ENCODE results near the gene SOX8.
A peak's percentile ranks its signal among the peaks of the same experiment; 100 is the strongest.

SOX8 gene

GRCh38 chr16:967546-968295 lies 13.8 kb upstream of the SOX8 start:
- peaks cover 22% of the 10 kb centered on the region for H3K27me3 ChIP-seq (ENCODE audit: insufficient read depth, low read length)
- no peak overlapping the region for H3K9ac ChIP-seq (ENCODE audit: low read depth, low read length)
- no peaks in the 10 kb centered on the region for H3K36me3 ChIP-seq (ENCODE audit: insufficient read depth, low read depth, low read length)
- no peak overlapping the region for H3K4me3 ChIP-seq (ENCODE audit: low read length)
- no peak overlapping the region for H3K27ac ChIP-seq (ENCODE audit: low read length)
- H3K9me3 ChIP-seq (ENCODE audit: insufficient read depth, low read depth, low read length) = no peaks in the 10 kb centered on the region; the same call in 1 of the 2 replicates
- no peaks in the 10 kb centered on the region; the same call in 1 of the 2 replicates for H3K4me1 ChIP-seq (ENCODE audit: insufficient read depth, low read length)

GRCh38 chr16:968620-969019 lies 12.9 kb upstream of the SOX8 start:
- Histone ChIP-seq H3K9me3 (ENCODE audit: insufficient read depth, low read depth, low read length) (no peaks in the 10 kb centered on the region; the same call in 1 of the 2 replicates), H3K9ac (ENCODE audit: low read depth, low read length) (no peak overlapping the region), H3K36me3 (ENCODE audit: insufficient read depth, low read depth, low read length) (no peaks in the 10 kb centered on the region), H3K27me3 (ENCODE audit: insufficient read depth, low read length) (peaks cover 22% of the 10 kb centered on the region), H3K4me3 (ENCODE audit: low read length) (no peak overlapping the region), H3K4me1 (ENCODE audit: insufficient read depth, low read length) (no peaks in the 10 kb centered on the region; the same call in 1 of the 2 replicates), H3K27ac (ENCODE audit: low read length) (no peak overlapping the region)

- H3K36me3 ChIP-seq (ENCODE audit: insufficient read depth, low read depth, low read length) = no peaks in the 10 kb centered on the region
- peak overlapping the region; percentile 73; the same call in 1 of the 2 replicates for H3K9ac ChIP-seq (ENCODE audit: low read depth, low read length)
- peak overlapping the region; percentile 80 for H3K4me3 ChIP-seq (ENCODE audit: low read length)
- H3K27me3 ChIP-seq (ENCODE audit: insufficient read depth, low read length) = peaks cover 22% of the 10 kb centered on the region
- H3K9me3 ChIP-seq (ENCODE audit: insufficient read depth, low read depth, low read length) = no peaks in the 10 kb centered on the region; the same call in 1 of the 2 replicates
- no peaks in the 10 kb centered on the region; the same call in 1 of the 2 replicates for H3K4me1 ChIP-seq (ENCODE audit: insufficient read depth, low read length)
- no peak overlapping the region for H3K27ac ChIP-seq (ENCODE audit: low read length)
Measured at GRCh38 chr16:969508-970385, 11.8 kb upstream of the SOX8 start.

- H3K27me3 ChIP-seq (ENCODE audit: insufficient read depth, low read length) = peaks cover 22% of the 10 kb centered on the region
- H3K4me3 ChIP-seq (ENCODE audit: low read length) = peak overlapping the region; percentile 80
- H3K27ac ChIP-seq (ENCODE audit: low read length) = no peak overlapping the region
- H3K4me1 ChIP-seq (ENCODE audit: insufficient read depth, low read length) = no peaks in the 10 kb centered on the region; the same call in 1 of the 2 replicates
- H3K36me3 ChIP-seq (ENCODE audit: insufficient read depth, low read depth, low read length) = no peaks in the 10 kb centered on the region
- H3K9ac ChIP-seq (ENCODE audit: low read depth, low read length) = peak overlapping the region; percentile 73; the same call in 1 of the 2 replicates
- H3K9me3 ChIP-seq (ENCODE audit: insufficient read depth, low read depth, low read length) = no peaks in the 10 kb centered on the region; the same call in 1 of the 2 replicates
Measured at GRCh38 chr16:970386-970765, 11.2 kb upstream of the SOX8 start.

- Histone ChIP-seq H3K4me3 (ENCODE audit: low read length) (peak within 1 kb of the TSS; percentile 80), H3K36me3 (ENCODE audit: insufficient read depth, low read depth, low read length) (no peaks in the 10 kb centered on the region), H3K27me3 (ENCODE audit: insufficient read depth, low read length) (peaks cover 22% of the 10 kb centered on the region), H3K9ac (ENCODE audit: low read depth, low read length) (peak within 1 kb of the TSS; percentile 73; the same call in 1 of the 2 replicates), H3K9me3 (ENCODE audit: insufficient read depth, low read depth, low read length) (no peaks in the 10 kb centered on the region), H3K4me1 (ENCODE audit: insufficient read depth, low read length) (no peaks in the 10 kb centered on the region; the same call in 1 of the 2 replicates), H3K27ac (ENCODE audit: low read length) (no peak within 1 kb of the TSS)
Measured at GRCh38 chr16:970766-971581, 10.6 kb upstream of the SOX8 start, which contains the start of gene LMF1. TSS of gene LMF1 (minus strand) at chr16:970984. CDS start at chr16:970980, 4 bp downstream.

- H3K27me3 ChIP-seq (ENCODE audit: insufficient read depth, low read length) = peaks cover 22% of the 10 kb centered on the region
- H3K4me3 ChIP-seq (ENCODE audit: low read length) = peak overlapping the region; percentile 61; the same call in 1 of the 2 replicates
- no peak overlapping the region for H3K9ac ChIP-seq (ENCODE audit: low read depth, low read length)
- H3K9me3 ChIP-seq (ENCODE audit: insufficient read depth, low read depth, low read length) = no peaks in the 10 kb centered on the region
- no peaks in the 10 kb centered on the region for H3K36me3 ChIP-seq (ENCODE audit: insufficient read depth, low read depth, low read length)
- no peak overlapping the region for H3K27ac ChIP-seq (ENCODE audit: low read length)
- no peaks in the 10 kb centered on the region; the same call in 1 of the 2 replicates for H3K4me1 ChIP-seq (ENCODE audit: insufficient read depth, low read length)
Measured at GRCh38 chr16:971582-971905, 10.0 kb upstream of the SOX8 start.

GRCh38 chr16:971981-972315 lies 9.6 kb upstream of the SOX8 start:
- peaks cover 22% of the 10 kb centered on the region for H3K27me3 ChIP-seq (ENCODE audit: insufficient read depth, low read length)

GRCh38 chr16:972316-973002 lies 9.1 kb upstream of the SOX8 start:
- no peaks in the 10 kb centered on the region; the same call in 1 of the 2 replicates for H3K4me1 ChIP-seq (ENCODE audit: insufficient read depth, low read length)
- no peaks in the 10 kb centered on the region for H3K36me3 ChIP-seq (ENCODE audit: insufficient read depth, low read depth, low read length)
- no peak overlapping the region for H3K4me3 ChIP-seq (ENCODE audit: low read length)
- peaks cover 22% of the 10 kb centered on the region for H3K27me3 ChIP-seq (ENCODE audit: insufficient read depth, low read length)
- no peaks in the 10 kb centered on the region for H3K9me3 ChIP-seq (ENCODE audit: insufficient read depth, low read depth, low read length)
- no peak overlapping the region for H3K9ac ChIP-seq (ENCODE audit: low read depth, low read length)
- no peak overlapping the region for H3K27ac ChIP-seq (ENCODE audit: low read length)

More at GRCh38 chr16:971981-972315, 9.6 kb upstream of the SOX8 start:
- Histone ChIP-seq H3K9ac (ENCODE audit: low read depth, low read length) (no peak overlapping the region), H3K4me1 (ENCODE audit: insufficient read depth, low read length) (no peaks in the 10 kb centered on the region; the same call in 1 of the 2 replicates), H3K36me3 (ENCODE audit: insufficient read depth, low read depth, low read length) (no peaks in the 10 kb centered on the region), H3K4me3 (ENCODE audit: low read length) (no peak overlapping the region), H3K27ac (ENCODE audit: low read length) (no peak overlapping the region), H3K9me3 (ENCODE audit: insufficient read depth, low read depth, low read length) (no peaks in the 10 kb centered on the region)

GRCh38 chr16:973366-973765 lies 8.2 kb upstream of the SOX8 start:
- no peak overlapping the region for H3K4me3 ChIP-seq (ENCODE audit: low read length)
- H3K9ac ChIP-seq (ENCODE audit: low read depth, low read length) = no peak overlapping the region
- no peaks in the 10 kb centered on the region for H3K36me3 ChIP-seq (ENCODE audit: insufficient read depth, low read depth, low read length)
- H3K9me3 ChIP-seq (ENCODE audit: insufficient read depth, low read depth, low read length) = no peaks in the 10 kb centered on the region
- H3K4me1 ChIP-seq (ENCODE audit: insufficient read depth, low read length) = no peaks in the 10 kb centered on the region; the same call in 1 of the 2 replicates
- H3K27me3 ChIP-seq (ENCODE audit: insufficient read depth, low read length) = peaks cover 30% of the 10 kb centered on the region
- H3K27ac ChIP-seq (ENCODE audit: low read length) = no peak overlapping the region

GRCh38 chr16:974001-974601 lies 7.5 kb upstream of the SOX8 start:
- Histone ChIP-seq H3K9me3 (ENCODE audit: insufficient read depth, low read depth, low read length) (no peaks in the 10 kb centered on the region), H3K9ac (ENCODE audit: low read depth, low read length) (no peak overlapping the region), H3K27me3 (ENCODE audit: insufficient read depth, low read length) (peaks cover 38% of the 10 kb centered on the region), H3K36me3 (ENCODE audit: insufficient read depth, low read depth, low read length) (no peaks in the 10 kb centered on the region), H3K27ac (ENCODE audit: low read length) (no peak overlapping the region), H3K4me3 (ENCODE audit: low read length) (no peak overlapping the region), H3K4me1 (ENCODE audit: insufficient read depth, low read length) (no peaks in the 10 kb centered on the region; the same call in 1 of the 2 replicates)

Measured in iPS-20b (cell line).